NCI-H1105 treated with DMSO at 0.1 percent for 48 hours (cell line): ENCODE measurements around the gene FBP1.

ENCODE experiments used
- DNase-seq: peaks from one replicate; lab custom pipeline; 2025; lab: John Stamatoyannopoulos, UW

Gene FBP1

GRCh38 chr9:94656200-94656599 lies 16.9 kb upstream of the FBP1 start:
- DNase-seq = no peak

GRCh38 chr9:94655739-94656138 lies 16.4 kb upstream of the FBP1 start:
- no peak for DNase-seq

- DNase-seq = no peak
These were observed 15.0 kb upstream of the FBP1 start for GRCh38 chr9:94654165-94654894.

- no peak for DNase-seq
These were observed 11.6 kb upstream of the FBP1 start for GRCh38 chr9:94650949-94651348.

GRCh38 chr9:94649100-94649819 lies 9.9 kb upstream of the FBP1 start:
- DNase-seq = no peak

- no peak for DNase-seq
These were observed 8.9 kb upstream of the FBP1 start for GRCh38 chr9:94648185-94648584.

GRCh38 chr9:94645901-94646300 lies 6.6 kb upstream of the FBP1 start:
- no peak for DNase-seq

- no peak for DNase-seq
These were observed 5.2 kb upstream of the FBP1 start for GRCh38 chr9:94644543-94644942.

- DNase-seq = no peak
These were observed 4.4 kb upstream of the FBP1 start for GRCh38 chr9:94643741-94644140.

- DNase-seq = no peak
These were observed 3.9 kb upstream of the FBP1 start for GRCh38 chr9:94643176-94643575.

GRCh38 chr9:94642501-94642900 lies 3.2 kb upstream of the FBP1 start:
- no peak for DNase-seq

- DNase-seq = no peak
These were observed 670 bp upstream of the FBP1 start for GRCh38 chr9:94639999-94640376.

GRCh38 chr9:94638335-94639060 lies 820 bp downstream of the FBP1 start:
- DNase-seq = no peak

GRCh38 chr9:94632737-94633136 lies 6.6 kb downstream of the FBP1 start:
- no peak for DNase-seq

- no peak for DNase-seq
These were observed 7.7 kb downstream of the FBP1 start for GRCh38 chr9:94631599-94631998.

- DNase-seq = no peak
These were observed 8.5 kb downstream of the FBP1 start for GRCh38 chr9:94630833-94631232.

- DNase-seq = no peak
These were observed 9.0 kb downstream of the FBP1 start for GRCh38 chr9:94630281-94630680.

- no peak for DNase-seq
These were observed 12.0 kb downstream of the FBP1 start for GRCh38 chr9:94627287-94627686.

- DNase-seq = no peak
These were observed 13.5 kb downstream of the FBP1 start for GRCh38 chr9:94625835-94626234.

GRCh38 chr9:94624629-94625028 lies 14.7 kb downstream of the FBP1 start:
- DNase-seq = no peak

GRCh38 chr9:94623253-94623652 lies 16.1 kb downstream of the FBP1 start:
- DNase-seq = no peak

- no peak for DNase-seq
These were observed 17.1 kb downstream of the FBP1 start for GRCh38 chr9:94622087-94622800.
